ENCODE results near the gene DGKA.
A peak's percentile ranks its signal among the peaks of the same experiment; 100 is the strongest.

DNA sequence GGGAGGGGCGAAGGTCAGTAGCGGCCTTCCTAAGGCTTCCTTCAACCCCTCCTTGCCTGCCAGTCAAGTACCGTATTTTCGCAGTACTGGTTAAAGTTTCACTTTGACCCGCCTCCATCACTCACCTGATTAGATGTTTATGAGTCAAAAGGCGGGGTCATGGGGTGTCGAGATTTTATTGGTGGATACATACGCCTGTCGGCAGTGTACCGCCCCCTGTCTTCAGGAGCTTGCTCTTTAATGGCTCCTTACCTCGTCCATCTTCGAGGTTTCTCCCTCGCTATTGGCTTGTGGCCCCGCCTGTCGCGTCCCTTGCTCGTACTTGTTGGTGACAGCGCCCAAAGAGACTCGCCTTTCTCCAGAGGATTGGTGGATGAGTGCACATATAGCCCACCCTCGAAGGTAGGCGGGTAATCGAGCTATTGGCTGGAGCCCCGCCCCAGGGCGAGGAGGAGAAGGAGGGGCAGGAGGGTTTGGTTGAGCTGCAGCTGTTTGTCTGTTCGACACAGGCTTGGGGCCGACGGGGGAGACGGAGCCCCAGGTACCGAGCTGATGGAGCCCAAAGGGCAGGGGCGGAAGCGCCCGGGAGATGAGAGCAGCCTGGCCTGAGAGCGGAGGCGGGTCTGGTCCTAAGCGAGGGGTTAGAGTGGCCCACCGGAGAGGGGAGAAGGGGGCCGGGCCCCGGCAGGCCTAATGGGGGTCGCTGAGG, 42.8 kb downstream of the DGKA start, which contains the start of gene RAB5B:
- peak; percentile 95 to 99 for TF ChIP-seq POLR2AphosphoS5 (IDR thresholded peaks at IDR 0.05; ENCODE audit: insufficient read depth in 1 of 2, low read depth in 1 of 2)
- TF ChIP-seq, protein P1, sequence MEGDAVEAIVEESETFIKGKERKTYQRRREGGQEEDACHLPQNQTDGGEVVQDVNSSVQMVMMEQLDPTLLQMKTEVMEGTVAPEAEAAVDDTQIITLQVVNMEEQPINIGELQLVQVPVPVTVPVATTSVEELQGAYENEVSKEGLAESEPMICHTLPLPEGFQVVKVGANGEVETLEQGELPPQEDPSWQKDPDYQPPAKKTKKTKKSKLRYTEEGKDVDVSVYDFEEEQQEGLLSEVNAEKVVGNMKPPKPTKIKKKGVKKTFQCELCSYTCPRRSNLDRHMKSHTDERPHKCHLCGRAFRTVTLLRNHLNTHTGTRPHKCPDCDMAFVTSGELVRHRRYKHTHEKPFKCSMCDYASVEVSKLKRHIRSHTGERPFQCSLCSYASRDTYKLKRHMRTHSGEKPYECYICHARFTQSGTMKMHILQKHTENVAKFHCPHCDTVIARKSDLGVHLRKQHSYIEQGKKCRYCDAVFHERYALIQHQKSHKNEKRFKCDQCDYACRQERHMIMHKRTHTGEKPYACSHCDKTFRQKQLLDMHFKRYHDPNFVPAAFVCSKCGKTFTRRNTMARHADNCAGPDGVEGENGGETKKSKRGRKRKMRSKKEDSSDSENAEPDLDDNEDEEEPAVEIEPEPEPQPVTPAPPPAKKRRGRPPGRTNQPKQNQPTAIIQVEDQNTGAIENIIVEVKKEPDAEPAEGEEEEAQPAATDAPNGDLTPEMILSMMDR (IDR thresholded peaks at IDR 0.05): peak in 1 of 3 experiments; percentile 16
